ENCODE results near the gene ZACN.
"Not testable (repeated sequence)": the region's sequence is repeated elsewhere in the genome, so short reads cannot be mapped to it uniquely, and the experiment has no call there.

Gene ZACN

GRCh38 chr17:76074390-76075363, 4.3 kb upstream of the ZACN start, which contains the start of gene GALR2:
GALR2 (plus strand) TSS chr17:76074781; CDS start chr17:76074884, 103 bp downstream.
- DNase-seq (ENCODE audit: extremely low read depth, low read depth): no peak
- TF ChIP-seq, protein P1, sequence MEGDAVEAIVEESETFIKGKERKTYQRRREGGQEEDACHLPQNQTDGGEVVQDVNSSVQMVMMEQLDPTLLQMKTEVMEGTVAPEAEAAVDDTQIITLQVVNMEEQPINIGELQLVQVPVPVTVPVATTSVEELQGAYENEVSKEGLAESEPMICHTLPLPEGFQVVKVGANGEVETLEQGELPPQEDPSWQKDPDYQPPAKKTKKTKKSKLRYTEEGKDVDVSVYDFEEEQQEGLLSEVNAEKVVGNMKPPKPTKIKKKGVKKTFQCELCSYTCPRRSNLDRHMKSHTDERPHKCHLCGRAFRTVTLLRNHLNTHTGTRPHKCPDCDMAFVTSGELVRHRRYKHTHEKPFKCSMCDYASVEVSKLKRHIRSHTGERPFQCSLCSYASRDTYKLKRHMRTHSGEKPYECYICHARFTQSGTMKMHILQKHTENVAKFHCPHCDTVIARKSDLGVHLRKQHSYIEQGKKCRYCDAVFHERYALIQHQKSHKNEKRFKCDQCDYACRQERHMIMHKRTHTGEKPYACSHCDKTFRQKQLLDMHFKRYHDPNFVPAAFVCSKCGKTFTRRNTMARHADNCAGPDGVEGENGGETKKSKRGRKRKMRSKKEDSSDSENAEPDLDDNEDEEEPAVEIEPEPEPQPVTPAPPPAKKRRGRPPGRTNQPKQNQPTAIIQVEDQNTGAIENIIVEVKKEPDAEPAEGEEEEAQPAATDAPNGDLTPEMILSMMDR (IDR thresholded peaks at IDR 0.05; ENCODE audit: low read depth, low read length, missing control alignments): no peak
- H3K4me3 ChIP-seq (replicated peaks; ENCODE audit: low read depth, low read length): no peak within 1 kb of the TSS

- no peak for DNase-seq (ENCODE audit: extremely low read depth, low read depth)
- TF ChIP-seq, protein P1 (IDR thresholded peaks at IDR 0.05; ENCODE audit: low read depth, low read length, missing control alignments): no peak
- no peak overlapping the region for H3K4me3 ChIP-seq (replicated peaks; ENCODE audit: low read depth, low read length)
These were observed 3.4 kb upstream of the ZACN start for GRCh38 chr17:76075364-76076145.

- no peak overlapping the region for H3K4me3 ChIP-seq (replicated peaks; ENCODE audit: low read depth, low read length)
- no peak for DNase-seq (ENCODE audit: extremely low read depth, low read depth)
- TF ChIP-seq, protein P1 (IDR thresholded peaks at IDR 0.05; ENCODE audit: low read depth, low read length, missing control alignments): no peak
These were observed 2.7 kb upstream of the ZACN start for GRCh38 chr17:76076146-76076764.

DNA sequence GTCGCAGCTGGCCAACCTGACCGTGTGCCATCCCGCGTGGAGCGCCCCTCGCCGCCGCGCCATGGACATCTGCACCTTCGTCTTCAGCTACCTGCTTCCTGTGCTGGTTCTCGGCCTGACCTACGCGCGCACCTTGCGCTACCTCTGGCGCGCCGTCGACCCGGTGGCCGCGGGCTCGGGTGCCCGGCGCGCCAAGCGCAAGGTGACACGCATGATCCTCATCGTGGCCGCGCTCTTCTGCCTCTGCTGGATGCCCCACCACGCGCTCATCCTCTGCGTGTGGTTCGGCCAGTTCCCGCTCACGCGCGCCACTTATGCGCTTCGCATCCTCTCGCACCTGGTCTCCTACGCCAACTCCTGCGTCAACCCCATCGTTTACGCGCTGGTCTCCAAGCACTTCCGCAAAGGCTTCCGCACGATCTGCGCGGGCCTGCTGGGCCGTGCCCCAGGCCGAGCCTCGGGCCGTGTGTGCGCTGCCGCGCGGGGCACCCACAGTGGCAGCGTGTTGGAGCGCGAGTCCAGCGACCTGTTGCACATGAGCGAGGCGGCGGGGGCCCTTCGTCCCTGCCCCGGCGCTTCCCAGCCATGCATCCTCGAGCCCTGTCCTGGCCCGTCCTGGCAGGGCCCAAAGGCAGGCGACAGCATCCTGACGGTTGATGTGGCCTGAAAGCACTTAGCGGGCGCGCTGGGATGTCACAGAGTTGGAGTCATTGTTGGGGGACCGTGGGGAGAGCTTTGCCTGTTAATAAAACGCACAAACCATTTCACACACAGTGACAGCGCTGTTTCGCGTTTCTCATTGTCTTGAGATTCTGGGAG, 2.0 kb upstream of the ZACN start:
- no peak for DNase-seq (ENCODE audit: extremely low read depth, low read depth)
- TF ChIP-seq, protein P1 (IDR thresholded peaks at IDR 0.05; ENCODE audit: low read depth, low read length, missing control alignments): no peak
- no peak overlapping the region for H3K4me3 ChIP-seq (replicated peaks; ENCODE audit: low read depth, low read length)

- no peak for DNase-seq (ENCODE audit: extremely low read depth, low read depth)
- TF ChIP-seq, protein P1 (IDR thresholded peaks at IDR 0.05; ENCODE audit: low read depth, low read length, missing control alignments): no peak
- H3K4me3 ChIP-seq (replicated peaks; ENCODE audit: low read depth, low read length): no peak overlapping the region
These were observed 1.3 kb upstream of the ZACN start for GRCh38 chr17:76077584-76078110.

- not testable (repeated sequence) for DNase-seq (ENCODE audit: extremely low read depth, low read depth)
These were observed 612 bp upstream of the ZACN start for GRCh38 chr17:76078370-76078769.

More at GRCh38 chr17:76078370-76078769, 612 bp upstream of the ZACN start:
- not testable (repeated sequence) for H3K4me3 ChIP-seq (replicated peaks; ENCODE audit: low read depth, low read length)

All from HFF-Myc (cell line).